Uterus (tissue), 4 donors: ENCODE data around the gene WHRN. TPM values are rescaled to one million over a fixed set of nuclear protein-coding genes. Genes with fewer than 3 reads are reported as not detected.

Source experiments
- DNase-seq, 2 donors: peaks; one replicate each; pipeline ENCODE4 v3.0.0-alpha.2; 2019 to 2020
- H3K27ac ChIP-seq, 2 donors: fragments of 200-600 bp; sonication (generic); 1 replicate in 1 of 2; 2 replicates in 1 of 2; pipeline ENCODE4 v1.5.1; 2016 to 2018
- H3K27me3 ChIP-seq, 2 donors: fragments of 200-600 bp; sonication (generic); one replicate each; pipeline ENCODE4 v1.5.1; 2018 to 2019; ENCODE audit warnings: control low read depth in 1 of 2
- H3K36me3 ChIP-seq, 2 donors: fragments of 200-600 bp; sonication (generic); one replicate each; pipeline ENCODE4 v1.5.1; 2019; ENCODE audit warnings: control low read depth in 1 of 2
- H3K4me1 ChIP-seq, 2 donors: fragments of 200-600 bp; sonication (generic); one replicate each; pipeline ENCODE4 v1.5.1; 2018 to 2019; ENCODE audit warnings: control low read depth in 1 of 2
- H3K4me3 ChIP-seq, 2 donors: fragments of 200-600 bp; sonication (generic); 1 replicate in 1 of 2; 2 replicates in 1 of 2; pipeline ENCODE4 v1.5.1; 2018 to 2019; ENCODE audit warnings: mild to moderate bottlenecking in 1 of 2
- H3K9me3 ChIP-seq, 2 donors: fragments of 200-600 bp; sonication (generic); one replicate each; pipeline ENCODE4 v1.5.1; 2019; ENCODE audit warnings: control low read depth in 1 of 2
- CTCF ChIP-seq, 4 experiments: fragments of 200-600 bp in 2 of 4; fragments of 450-650 bp in 2 of 4; sonication (generic) in 2 of 4; IDR thresholded peaks; one replicate each; pipeline ENCODE4 v1.5.1; 2016 to 2019; ENCODE audit warnings: antibody characterized with exemption in 4 of 4, mild to moderate bottlenecking in 2 of 4, moderate library complexity in 1 of 4
- POLR2A ChIP-seq, 2 donors: fragments of 450-650 bp; IDR thresholded peaks; one replicate each; pipeline ENCODE4 v1.6.1; 2016; ENCODE audit warnings: antibody characterized with exemption in 2 of 2, mild to moderate bottlenecking in 1 of 2, moderate library complexity in 1 of 2
- intact Hi-C: fragments of 100-400 bp; cut with DNase I; formaldehyde crosslinking; loops from one replicate; pipeline ENCODE4 v1.15.1; 2023; ENCODE audit warnings: low total_unique reads
- total RNA-seq, 4 donors: library from RNA; depleted of rRNA in 3 of 4; stranded (reverse); fragments of >200 nt in 3 of 4; gene quantifications; one replicate each; pipeline versions ENCODE4 v1.1.0 to v1.2.4, GENCODE V29; 2014 to 2023
- donor health status: DM: yes; HTN: yes; CAD: no.

The WHRN gene
- total RNA-seq, 4 donors from 2014 or later, result 4.0 to 32.3 (median 20.2) TPM

- Histone ChIP-seq H3K36me3 (no peaks in the 10 kb centered on the region), H3K9me3 (no peaks in the 10 kb centered on the region), H3K4me1 (no peaks in the 10 kb centered on the region), H3K27me3 (no peaks in the 10 kb centered on the region), H3K27ac (no peak overlapping the region), H3K4me3 (no peak overlapping the region)
- TF ChIP-seq POLR2A (IDR thresholded peaks at IDR 0.05), result no peak
- no peak for TF ChIP-seq CTCF (IDR thresholded peaks at IDR 0.05)
- DNase-seq, result no peak
- intact Hi-C loops, result no loop called here
Observed at GRCh38 chr9:114497727-114498382, 7.4 kb downstream of the WHRN start.

- no peak overlapping the region for H3K4me3 ChIP-seq
- TF ChIP-seq CTCF (IDR thresholded peaks at IDR 0.05) (no peak), POLR2A (IDR thresholded peaks at IDR 0.05) (no peak)
- H3K4me1 ChIP-seq, result no peaks in the 10 kb centered on the region
- no peak overlapping the region for H3K27ac ChIP-seq
- DNase-seq, result no peak
- no peaks in the 10 kb centered on the region for H3K9me3 ChIP-seq
- H3K36me3 ChIP-seq, result no peaks in the 10 kb centered on the region
- H3K27me3 ChIP-seq, result no peaks in the 10 kb centered on the region
- intact Hi-C loops, result no loop called here
Observed at GRCh38 chr9:114497236-114497635, 8.0 kb downstream of the WHRN start.

GRCh38 chr9:114496011-114496410, 9.3 kb downstream of the WHRN start:
- TF ChIP-seq POLR2A (IDR thresholded peaks at IDR 0.05) (no peak), CTCF (IDR thresholded peaks at IDR 0.05) (no peak)
- no peak overlapping the region for H3K27ac ChIP-seq
- no peaks in the 10 kb centered on the region for H3K36me3 ChIP-seq
- no peaks in the 10 kb centered on the region for H3K4me1 ChIP-seq
- H3K4me3 ChIP-seq, result no peak overlapping the region
- intact Hi-C loops, result no loop called here
- no peak for DNase-seq
- H3K9me3 ChIP-seq, result no peaks in the 10 kb centered on the region
- H3K27me3 ChIP-seq, result no peaks in the 10 kb centered on the region

GRCh38 chr9:114494776-114495569, 10.3 kb downstream of the WHRN start:
- Histone ChIP-seq H3K36me3 (no peaks in the 10 kb centered on the region), H3K9me3 (no peaks in the 10 kb centered on the region), H3K27ac (no peak overlapping the region), H3K4me1 (no peaks in the 10 kb centered on the region), H3K27me3 (no peaks in the 10 kb centered on the region), H3K4me3 (no peak overlapping the region)
- intact Hi-C loops, result no loop called here
- TF ChIP-seq CTCF (IDR thresholded peaks at IDR 0.05) (no peak), POLR2A (IDR thresholded peaks at IDR 0.05) (no peak)
- DNase-seq, result no peak

GRCh38 chr9:114493521-114494184, 11.6 kb downstream of the WHRN start:
- TF ChIP-seq POLR2A (IDR thresholded peaks at IDR 0.05) (no peak), CTCF (IDR thresholded peaks at IDR 0.05) (no peak)

More at GRCh38 chr9:114493521-114494184, 11.6 kb downstream of the WHRN start:
- Histone ChIP-seq H3K27me3 (no peaks in the 10 kb centered on the region), H3K27ac (no peak overlapping the region), H3K9me3 (no peaks in the 10 kb centered on the region), H3K4me1 (no peaks in the 10 kb centered on the region), H3K4me3 (no peak overlapping the region), H3K36me3 (no peaks in the 10 kb centered on the region)
- intact Hi-C loops, result no loop called here
- no peak for DNase-seq
